Dermis lymphatic vessel endothelial cell (primary cell): ENCODE results near the gene DNAAF8. TPM values are rescaled to one million over a fixed set of nuclear protein-coding genes. Genes with fewer than 3 reads are reported as not detected.

Experiments used
- total RNA-seq: library from RNA; depleted of rRNA; stranded (reverse); fragments of >200 nt; gene quantifications from 2 replicates; pipeline ENCODE4 v1.2.1, GENCODE V29; 2014

Gene DNAAF8
- 0.17 and 0.33 TPM in 2 replicates for total RNA-seq

GRCh38 chr16:4734063-4734729, at the start of gene DNAAF8, which contains the start of gene ANKS3:
TSS of gene DNAAF8 (plus strand) at chr16:4734537. CDS start at chr16:4736515, 1,978 bp downstream.
TSS of gene ANKS3 (minus strand) at chr16:4734271. CDS start at chr16:4730149, 4,122 bp downstream.

GRCh38 chr16:4693296-4693955, 40.9 kb upstream of the DNAAF8 start, which contains the start of gene NUDT16L1:
TSS of gene NUDT16L1 (plus strand) at chr16:4693562. CDS start at chr16:4693727, 165 bp downstream.

GRCh38 chr16:4766875-4767628, 32.7 kb downstream of the DNAAF8 start, which contains the start of gene ZNF500:
TSS of gene ZNF500 (minus strand) at chr16:4767162. CDS start at chr16:4765978, 1,184 bp downstream.

GRCh38 chr16:4787627-4788482, 53.5 kb downstream of the DNAAF8 start, which contains the start of gene SEPTIN12:
TSS of gene SEPTIN12 (minus strand) at chr16:4788345. CDS start at chr16:4787645, 700 bp downstream.

GRCh38 chr16:4795181-4795827, 61.0 kb downstream of the DNAAF8 start, which contains the start of gene SMIM22:
TSS of gene SMIM22 (plus strand) at chr16:4795369. CDS start at chr16:4795735, 366 bp downstream.

Other genes with a start within 250 kb of the DNAAF8 start
- gene CDIP1, start 195.8 kb upstream of the DNAAF8 start, total RNA-seq: 3.2 and 3.9 TPM in 2 replicates
- gene C16orf96, start 178.2 kb upstream of the DNAAF8 start, total RNA-seq: under 0.01 TPM in 1 of 2 replicates, not detected in the other
- 4.6 and 6.1 TPM in 2 replicates for gene UBALD1, start 119.6 kb upstream of the DNAAF8 start, total RNA-seq
- gene MGRN1, start 109.7 kb upstream of the DNAAF8 start, total RNA-seq: 13.4 and 19.9 TPM in 2 replicates
- gene NUDT16L1, start 41.0 kb upstream of the DNAAF8 start, total RNA-seq: 25.0 and 30.5 TPM in 2 replicates
- gene ANKS3, start 266 bp upstream of the DNAAF8 start, total RNA-seq: 12.9 and 13.1 TPM in 2 replicates
- 5.2 and 6.5 TPM in 2 replicates for gene ZNF500, start 32.6 kb downstream of the DNAAF8 start, total RNA-seq
- not detected in 2 replicates for gene SEPTIN12, start 53.8 kb downstream of the DNAAF8 start, total RNA-seq
- not detected in 2 replicates for gene SMIM22, start 60.8 kb downstream of the DNAAF8 start, total RNA-seq
- 26.6 and 26.9 TPM in 2 replicates for gene ROGDI, start 68.1 kb downstream of the DNAAF8 start, total RNA-seq
- gene GLYR1, start 112.8 kb downstream of the DNAAF8 start, total RNA-seq: 57.0 and 62.8 TPM in 2 replicates
- gene UBN1, start 112.9 kb downstream of the DNAAF8 start, total RNA-seq: 17.7 and 20.5 TPM in 2 replicates
- 2.5 and 3.2 TPM in 2 replicates for gene PPL, start 202.6 kb downstream of the DNAAF8 start, total RNA-seq
- under 0.01 and 0.11 TPM in 2 replicates for gene SEC14L5, start 223.8 kb downstream of the DNAAF8 start, total RNA-seq